ENCODE data around the gene IGFL1.
A peak's percentile ranks its signal among the peaks of the same experiment; 100 is the strongest.
"Not testable (repeated sequence)": the region's sequence is repeated elsewhere in the genome, so short reads cannot be mapped to it uniquely, and the experiment has no call there.

The IGFL1 gene

DNA sequence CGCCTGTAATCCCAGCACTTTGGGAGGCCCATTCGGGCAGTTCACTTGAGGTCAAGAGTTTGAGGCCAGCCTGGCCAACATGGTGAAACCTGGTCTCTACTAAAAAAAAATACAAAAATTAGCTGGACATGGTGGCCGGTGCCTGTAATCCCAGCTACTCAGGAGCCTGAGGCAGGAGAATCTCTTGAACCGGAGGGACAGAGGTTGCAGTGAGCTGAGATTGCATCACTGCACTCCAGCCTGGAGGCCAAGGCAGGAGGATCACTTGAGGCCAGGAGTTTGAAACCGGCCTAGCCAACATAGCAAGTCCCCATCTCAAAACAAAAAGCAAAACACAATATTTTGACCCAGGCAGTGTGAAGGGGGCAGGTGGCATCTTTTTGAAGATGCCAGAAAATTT, 35.3 kb downstream of the IGFL1 start:
- not testable (repeated sequence) for DNase-seq (ENCODE audit: low read depth in 2 of 2, low spot score in 1 of 2)

DNA sequence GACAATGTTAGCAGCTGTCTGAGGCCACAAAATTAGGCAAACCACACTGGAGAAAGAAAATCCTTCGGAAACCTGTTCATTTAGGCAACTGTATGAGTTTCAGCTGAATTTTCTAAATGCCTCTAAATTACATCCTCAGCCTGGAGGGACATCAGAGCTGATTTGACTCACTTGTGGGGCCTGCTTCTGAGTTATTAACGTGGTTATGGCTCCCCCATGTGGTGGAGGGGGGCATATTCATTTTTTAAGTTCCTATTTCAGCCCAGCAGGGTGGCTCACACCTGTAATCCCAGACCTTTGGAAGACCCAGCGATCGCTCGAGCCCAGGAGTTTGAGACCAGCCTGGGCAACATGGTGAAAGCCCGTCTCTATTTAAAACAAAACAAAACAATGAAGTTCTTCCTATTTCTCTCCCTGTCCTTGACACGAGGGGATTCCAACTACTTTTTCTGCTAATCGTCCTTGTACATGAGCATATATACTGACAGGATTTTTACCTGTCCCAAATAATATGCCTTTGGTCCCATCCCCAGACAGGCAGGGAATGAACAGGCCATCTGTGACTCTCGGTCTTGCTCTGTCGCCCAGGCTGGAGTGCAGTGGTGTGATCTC, 35.8 kb downstream of the IGFL1 start:
- peak; percentile 39 to 52 for DNase-seq (ENCODE audit: low read depth in 2 of 2, low spot score in 1 of 2)

DNA sequence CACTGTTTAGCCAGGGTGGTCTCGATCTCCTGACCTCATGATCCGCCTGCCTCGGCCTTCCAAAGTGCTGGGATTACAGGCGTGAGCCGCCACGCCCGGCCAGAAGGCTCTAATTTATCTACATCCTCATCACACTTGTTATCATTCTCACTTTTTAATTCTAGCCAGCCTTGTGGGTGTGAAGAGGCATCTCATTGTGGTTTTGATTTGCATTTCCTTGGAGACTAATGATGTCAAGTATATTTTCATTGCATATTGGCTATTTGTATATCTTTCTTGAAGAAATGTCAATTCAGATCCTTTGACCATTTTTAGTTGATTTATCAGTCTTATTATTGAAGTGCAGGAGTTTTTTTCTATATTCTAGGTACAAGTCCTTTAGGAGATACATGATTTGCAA, 39.6 kb downstream of the IGFL1 start:
- no peak for DNase-seq (ENCODE audit: low read depth in 2 of 2, low spot score in 1 of 2)

DNA sequence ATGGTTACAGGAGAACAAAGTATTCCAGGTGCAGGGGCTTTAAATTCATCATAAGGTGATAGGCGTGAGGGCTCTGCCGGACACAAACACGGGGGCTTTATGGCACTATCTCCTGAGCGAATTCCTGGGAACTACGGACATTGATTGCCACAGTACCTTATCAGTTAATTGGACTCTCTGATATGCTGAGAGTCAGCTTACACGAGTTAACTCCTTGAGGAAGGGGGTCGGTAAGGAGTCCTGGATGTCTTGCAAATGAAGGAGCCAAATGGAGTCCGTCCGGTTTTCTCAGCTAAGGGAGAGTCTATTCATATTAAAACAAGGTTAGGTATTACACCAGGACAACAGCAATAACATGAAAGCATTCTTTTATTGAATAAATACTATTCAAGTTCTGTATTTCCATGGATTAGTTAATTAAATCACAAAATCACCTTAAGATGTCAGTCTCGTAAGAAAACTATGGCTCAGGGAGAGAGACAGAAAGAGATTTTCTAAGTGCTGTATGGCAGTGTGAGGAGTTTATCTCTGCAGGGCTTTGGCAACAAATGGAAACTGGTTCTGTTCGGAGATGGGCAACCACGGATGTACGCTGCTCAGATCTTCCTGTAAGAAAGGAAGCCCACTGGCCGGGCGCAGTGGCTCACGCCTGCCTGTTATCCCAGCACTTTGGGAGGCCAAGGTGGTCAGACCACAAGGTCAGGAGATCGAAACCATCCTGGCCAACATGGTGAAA, 41.1 kb downstream of the IGFL1 start:
- no peak for DNase-seq (ENCODE audit: low read depth in 2 of 2, low spot score in 1 of 2)

DNA sequence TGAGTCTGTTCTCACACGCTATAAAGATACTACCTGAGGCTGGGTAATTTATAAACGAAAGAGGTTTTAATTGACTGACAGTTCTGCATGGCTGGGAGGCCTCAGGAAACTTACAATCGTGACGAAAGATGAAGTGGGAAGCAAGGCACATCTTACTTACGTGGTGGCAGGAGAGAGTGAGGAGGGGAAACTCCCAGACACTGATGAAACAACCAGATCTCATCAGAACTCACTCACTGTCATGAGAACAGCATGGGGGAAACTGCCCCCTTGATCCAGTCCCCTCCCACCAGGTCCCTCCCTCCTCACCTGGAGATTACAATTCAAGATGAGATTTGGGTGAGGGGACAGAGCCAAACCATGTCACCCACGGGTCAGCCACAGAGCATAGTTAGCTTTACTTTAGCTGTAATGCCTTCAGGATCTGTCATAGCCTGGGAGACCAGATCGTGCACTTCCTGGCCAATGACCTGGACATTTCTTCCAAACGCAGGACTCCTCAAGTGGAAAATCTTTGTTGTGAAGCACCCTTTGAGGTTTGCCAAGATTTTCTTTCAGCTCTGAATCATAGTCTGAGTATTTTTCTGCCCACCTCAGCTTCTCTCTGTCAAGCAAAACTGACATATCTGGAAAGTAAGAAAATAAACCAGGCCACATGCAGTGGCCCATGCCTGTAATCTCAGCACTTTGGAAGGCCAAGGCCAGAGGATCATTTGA, 42.1 kb downstream of the IGFL1 start:
- no peak for DNase-seq (ENCODE audit: low read depth in 2 of 2, low spot score in 1 of 2)

DNA sequence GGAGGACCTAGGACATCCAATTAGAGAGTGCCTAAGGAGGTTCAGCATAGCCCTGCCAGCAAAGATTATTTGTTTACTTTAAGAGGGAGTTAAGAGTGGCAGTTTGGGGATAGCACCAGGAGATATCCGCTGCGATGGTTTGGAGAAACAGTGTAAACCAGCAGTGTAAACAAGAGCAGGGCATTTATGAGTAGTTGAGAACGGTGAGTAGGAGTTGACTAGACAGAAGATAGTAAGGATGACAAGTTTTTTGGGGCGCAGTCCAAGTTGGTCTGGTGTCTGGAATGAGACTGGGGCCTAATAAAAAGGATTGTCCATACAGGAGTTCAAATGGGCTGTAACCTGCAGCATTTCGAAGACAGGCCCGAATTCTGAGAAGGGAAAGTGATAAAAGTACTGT, 44.4 kb downstream of the IGFL1 start:
- not testable (repeated sequence) for DNase-seq (ENCODE audit: low read depth in 2 of 2, low spot score in 1 of 2)

DNA sequence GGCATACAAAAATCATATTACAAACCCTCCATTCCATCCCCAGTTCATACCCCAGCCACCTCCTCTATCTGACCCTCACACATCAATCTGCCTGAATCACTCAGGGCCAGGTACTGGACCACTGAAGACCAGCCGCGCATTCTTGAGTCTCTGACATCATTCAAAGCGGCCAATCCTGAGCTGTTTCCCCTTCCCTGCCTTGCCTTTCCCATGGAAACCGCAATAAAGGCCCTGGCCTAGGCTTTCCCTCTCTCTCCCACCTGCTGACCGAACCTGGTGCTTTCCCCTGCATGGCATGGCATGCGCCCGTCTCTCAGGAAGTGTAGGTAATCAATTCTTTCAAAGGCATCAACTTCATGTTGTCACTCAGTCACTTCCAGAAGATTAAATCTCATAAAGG, 49.6 kb downstream of the IGFL1 start:
- DNase-seq (ENCODE audit: low read depth in 2 of 2, low spot score in 1 of 2) = no peak

Measured in stimulated activated CD8-positive, alpha-beta memory T cell treated with anti-CD3 and anti-CD28 coated beads, Interleukin-4, amount 100 ng/mL, for 4 hours (primary cell).